HFF-Myc (cell line): ENCODE results near the gene OR2H2.

Experiments
- DNase-seq: peaks from one replicate; pipeline ENCODE4 v3.0.0-alpha.2; 2011; ENCODE audit warnings: low read depth; ENCODE audit errors: extremely low read depth
- H3K4me3 ChIP-seq: replicated peaks from 2 replicates; pipeline ENCODE4 v1.5.1; 2011; ENCODE audit warnings: low read depth, mild to moderate bottlenecking, control low read depth, low read length
- CTCF ChIP-seq: IDR thresholded peaks from 2 replicates; pipeline ENCODE4 v1.5.1; 2012; ENCODE audit warnings: mild to moderate bottlenecking, low read depth, low read length, control low read depth; ENCODE audit errors: missing control alignments

OR2H2 gene

GRCh38 chr6:29564875-29565274 is 20.0 kb upstream of the OR2H2 start:
- no peak for DNase-seq
- TF ChIP-seq CTCF: no peak
- H3K4me3 ChIP-seq: no peak overlapping the region

GRCh38 chr6:29566856-29567255 is 18.1 kb upstream of the OR2H2 start:
- no peak for DNase-seq
- no peak for TF ChIP-seq CTCF
- H3K4me3 ChIP-seq: no peak overlapping the region

- no peak for TF ChIP-seq CTCF
- no peak for DNase-seq
- H3K4me3 ChIP-seq: no peak overlapping the region
Observed at GRCh38 chr6:29567541-29567940, 17.4 kb upstream of the OR2H2 start.

- TF ChIP-seq CTCF: no peak
Observed at GRCh38 chr6:29567991-29568390, 16.9 kb upstream of the OR2H2 start.

GRCh38 chr6:29576056-29576455 is 8.9 kb upstream of the OR2H2 start:
- DNase-seq: no peak
- H3K4me3 ChIP-seq: no peak overlapping the region
- no peak for TF ChIP-seq CTCF

More at GRCh38 chr6:29567991-29568390, 16.9 kb upstream of the OR2H2 start:
- H3K4me3 ChIP-seq: no peak overlapping the region
- DNase-seq: peak; percentile 36

- H3K4me3 ChIP-seq: no peak overlapping the region
- no peak for DNase-seq
- TF ChIP-seq CTCF: no peak
Observed at GRCh38 chr6:29577544-29577943, 7.4 kb upstream of the OR2H2 start.

- no peak overlapping the region for H3K4me3 ChIP-seq
- peak; percentile 90 for TF ChIP-seq CTCF
- peak; percentile 48 for DNase-seq
Observed at GRCh38 chr6:29589423-29590048, 4.6 kb downstream of the OR2H2 start.
